ENCODE results near the gene KATNAL2.
"Not testable (repeated sequence)": the region's sequence is repeated elsewhere in the genome, so short reads cannot be mapped to it uniquely, and the experiment has no call there.

KATNAL2 gene

DNA sequence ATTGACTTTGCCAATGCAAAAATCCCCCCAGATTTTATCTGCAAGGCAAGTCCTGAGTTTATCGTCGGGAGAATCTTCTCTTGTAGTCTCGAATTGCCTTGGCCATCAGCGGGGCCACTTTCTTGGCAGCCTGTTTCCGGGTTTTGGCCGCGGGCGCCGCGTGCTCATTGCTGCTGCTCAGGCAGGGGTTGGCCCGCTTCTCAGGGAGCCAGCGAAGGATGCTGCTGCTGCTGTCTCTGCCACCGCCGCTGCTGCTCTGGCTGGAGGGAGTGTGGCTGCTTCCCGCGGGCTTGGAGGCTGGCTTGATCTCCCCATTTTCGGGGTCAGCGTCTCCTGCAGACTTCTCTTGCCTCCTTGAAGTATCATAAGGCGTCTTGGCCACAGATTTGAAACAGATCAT is 115.5 kb downstream of the KATNAL2 start:
- DNase-seq (ENCODE audit: low read depth in 2 of 2), result no peak

DNA sequence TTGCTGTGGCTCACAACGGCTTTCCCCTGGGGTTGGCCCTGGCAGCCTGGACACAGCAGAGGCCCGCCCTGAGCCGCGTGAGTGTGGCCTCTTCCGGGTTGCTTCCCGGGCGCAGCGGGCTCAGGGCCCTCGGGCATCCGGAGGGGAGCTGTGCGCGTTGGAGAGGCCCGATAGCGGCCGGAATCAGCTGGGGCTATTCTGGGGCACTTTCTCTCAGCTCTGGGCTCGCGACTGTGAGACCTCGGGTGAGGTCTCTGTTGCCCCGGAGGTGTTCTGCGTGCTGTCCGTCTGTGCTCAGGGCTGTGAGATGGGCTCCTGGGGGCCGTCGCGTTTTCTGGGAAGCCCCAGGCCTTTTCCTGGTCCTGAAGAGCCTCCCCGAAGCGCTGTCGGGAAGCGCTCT is 117.2 kb downstream of the KATNAL2 start:
- not testable (repeated sequence) for DNase-seq (ENCODE audit: low read depth in 2 of 2)

DNA sequence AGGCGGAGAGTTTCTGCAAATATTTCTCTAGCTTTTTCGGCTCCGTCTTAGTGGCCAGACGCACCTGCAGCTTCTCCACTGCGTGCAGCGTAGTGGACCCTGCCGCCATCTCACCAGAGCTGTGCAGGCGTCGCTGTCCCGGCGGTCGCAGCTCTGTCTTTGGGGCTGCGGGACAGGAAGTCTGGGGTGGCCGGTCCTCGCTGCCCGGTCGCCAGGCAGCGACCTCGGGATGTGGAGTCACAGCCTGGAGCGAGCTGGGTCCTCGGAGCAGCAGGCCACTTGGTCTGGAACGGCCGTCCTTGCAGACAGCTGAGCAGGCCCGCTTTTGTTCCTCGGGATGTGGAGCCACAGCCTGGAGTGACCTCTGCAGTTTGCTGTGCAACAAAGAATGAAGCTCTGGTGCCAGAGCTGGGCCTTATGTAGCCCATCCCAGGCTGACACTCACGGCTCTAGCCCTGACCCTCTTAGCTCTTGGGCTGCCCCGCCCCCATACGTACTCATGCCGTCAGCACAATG is 117.8 kb downstream of the KATNAL2 start, which contains the start of gene ELOA2:
ELOA2 (minus strand) TSS at position 466 of the 516 bp plus-strand sequence; CDS start at position 109, 357 bp downstream.
- DNase-seq (ENCODE audit: low read depth in 2 of 2), result no peak

DNA sequence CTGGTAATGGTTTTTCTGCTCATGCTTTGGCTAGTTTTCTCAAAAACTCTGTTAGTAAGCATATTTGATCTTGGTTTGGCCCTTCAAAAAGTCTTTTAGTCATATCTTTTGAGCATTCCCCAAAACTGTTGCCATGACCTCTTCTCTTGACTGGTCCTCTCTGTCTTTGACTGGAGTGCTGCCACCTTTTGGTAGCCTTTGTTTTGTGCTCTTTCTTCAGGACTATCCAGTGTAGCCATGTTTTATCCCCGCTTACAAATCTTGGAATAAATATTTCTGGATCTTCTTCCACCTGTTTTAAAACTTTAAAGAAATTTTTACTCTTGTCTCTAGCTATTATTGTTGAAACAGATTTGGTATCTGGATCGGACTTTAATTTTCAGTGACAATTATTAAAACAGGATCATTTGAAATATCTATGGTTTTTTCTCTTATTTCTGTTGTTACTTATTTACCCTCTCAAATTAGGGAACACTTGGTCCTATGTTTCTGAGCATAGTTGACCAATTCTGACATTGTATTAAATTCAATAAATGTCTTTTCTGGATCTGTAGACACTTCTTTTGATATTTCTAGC is 119.0 kb downstream of the KATNAL2 start:
- DNase-seq (ENCODE audit: low read depth in 2 of 2), result no peak

DNA sequence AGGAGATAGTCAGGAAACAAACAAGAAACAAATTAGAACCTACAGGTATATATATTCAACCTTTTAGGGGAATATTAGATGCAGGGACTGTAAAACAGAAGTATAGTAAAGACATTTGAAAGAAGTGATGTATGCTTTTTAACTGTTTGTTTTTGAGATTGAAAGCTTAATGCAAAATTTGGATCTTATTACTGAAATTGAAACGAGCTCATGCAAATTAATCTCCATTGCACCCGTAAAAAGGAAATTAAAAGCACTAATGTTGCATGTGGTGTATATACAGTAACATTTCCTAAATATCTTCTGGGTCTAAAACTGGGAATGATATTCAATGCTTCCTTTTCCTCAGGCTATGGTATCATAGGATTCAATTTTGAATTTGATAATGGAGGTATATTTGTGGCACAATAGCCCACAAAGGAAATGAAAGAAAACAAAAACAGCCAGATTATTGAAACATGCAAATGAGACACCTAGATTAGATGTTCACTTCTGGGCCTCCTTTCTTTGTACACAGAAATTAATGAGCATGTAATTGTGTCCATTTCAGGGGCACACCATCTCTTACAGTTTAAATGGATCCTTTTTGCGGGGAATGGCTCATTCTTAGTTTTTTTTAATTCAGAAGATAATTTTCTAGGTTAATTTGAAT is 119.7 kb downstream of the KATNAL2 start:
- DNase-seq (ENCODE audit: low read depth in 2 of 2), result no peak

DNA sequence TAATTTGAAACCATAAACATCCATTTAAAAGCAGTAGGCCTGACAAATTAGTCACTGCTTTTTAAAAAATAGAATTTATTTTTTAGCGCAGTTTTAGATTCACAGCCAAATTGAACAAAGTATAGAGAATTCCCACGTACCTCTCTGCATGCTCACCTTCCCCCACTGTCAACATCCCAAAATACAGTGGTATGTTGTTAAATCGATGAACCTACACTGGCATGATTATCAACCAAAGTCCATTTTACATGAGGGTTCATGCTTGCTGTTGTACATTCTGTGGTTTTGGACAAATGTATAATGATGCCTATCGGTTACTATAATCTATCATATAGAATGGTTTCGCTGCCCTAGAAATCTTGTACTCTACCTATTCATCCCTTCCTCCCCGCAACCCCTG is 123.6 kb downstream of the KATNAL2 start:
- DNase-seq (ENCODE audit: low read depth in 2 of 2), result no peak

DNA sequence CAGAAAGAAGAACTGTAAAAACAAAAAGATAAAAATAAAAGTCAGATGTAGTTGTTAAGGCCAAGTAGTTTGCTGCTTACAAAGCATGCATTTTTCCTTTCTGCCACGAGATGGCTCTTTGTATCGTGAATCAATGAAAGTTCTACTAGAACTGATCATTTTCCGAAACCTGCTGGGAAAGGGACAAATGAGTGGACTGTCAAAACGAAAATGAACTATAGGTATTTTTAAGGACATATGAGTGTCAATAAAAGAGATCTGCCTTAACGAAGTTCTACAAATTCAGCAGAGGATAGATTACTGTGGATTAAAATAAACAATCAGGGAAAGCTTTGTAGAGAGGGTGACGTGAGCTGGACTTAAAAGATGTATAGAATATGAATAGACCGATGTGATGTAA is 133.1 kb downstream of the KATNAL2 start:
- DNase-seq (ENCODE audit: low read depth in 2 of 2), result no peak

DNA sequence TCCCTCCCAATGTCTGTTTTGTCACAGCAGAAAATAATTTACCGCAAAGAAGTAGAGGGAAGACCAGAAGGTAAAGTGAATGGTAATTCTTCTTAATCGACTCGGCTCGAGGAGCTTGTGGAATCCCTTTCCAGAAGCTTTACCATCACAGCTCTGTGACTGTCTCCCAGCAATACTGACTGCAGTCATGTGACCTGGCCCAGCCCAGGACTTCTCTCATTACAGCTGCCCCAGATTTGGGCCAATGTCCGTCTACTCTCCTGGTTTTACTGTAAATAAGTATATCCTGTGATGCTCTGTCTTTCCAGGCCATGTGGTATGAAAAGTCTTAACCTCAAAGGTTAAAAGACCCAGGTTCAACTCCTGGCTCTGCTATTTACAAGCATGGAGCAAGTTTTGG is 137.0 kb downstream of the KATNAL2 start:
- DNase-seq (ENCODE audit: low read depth in 2 of 2), result no peak

DNA sequence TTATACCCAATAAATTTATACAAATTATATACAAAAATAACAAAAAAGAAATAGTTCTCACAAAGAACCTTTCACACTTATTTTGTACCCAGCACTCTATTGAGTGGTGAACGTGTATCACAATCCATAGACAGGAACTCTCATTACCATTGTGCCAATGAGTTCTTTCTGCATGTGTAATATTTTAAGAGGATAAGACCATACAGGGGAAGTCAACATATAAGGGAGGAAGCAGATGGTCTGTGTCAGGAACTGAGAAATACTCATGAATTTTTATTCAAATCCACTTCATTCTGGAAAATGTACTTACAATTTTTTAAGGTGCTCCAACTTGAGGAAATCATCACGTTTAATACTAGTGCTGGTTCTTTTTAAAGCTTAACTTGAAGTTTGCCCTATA is 145.1 kb downstream of the KATNAL2 start:
- DNase-seq (ENCODE audit: low read depth in 2 of 2), result no peak

DNA sequence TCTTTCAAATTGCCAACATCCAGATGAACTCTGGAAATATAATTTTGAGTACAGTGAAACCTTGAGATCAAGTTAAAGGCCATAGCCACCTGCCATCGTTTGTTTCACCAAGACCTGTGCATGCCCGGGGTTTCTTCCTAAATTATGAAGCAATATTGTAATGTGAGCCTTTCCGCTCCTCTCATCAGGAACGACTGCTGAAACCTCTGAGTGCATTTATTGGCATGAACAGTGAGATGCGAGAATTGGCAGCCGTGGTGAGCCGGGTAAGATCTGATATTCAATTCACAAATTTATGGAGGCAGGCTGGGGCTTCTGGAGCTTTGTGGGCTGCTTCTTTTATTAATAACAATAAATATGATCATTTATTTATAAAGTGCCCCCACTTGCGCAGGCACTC is 145.7 kb downstream of the KATNAL2 start:
- no peak for DNase-seq (ENCODE audit: low read depth in 2 of 2)

DNA sequence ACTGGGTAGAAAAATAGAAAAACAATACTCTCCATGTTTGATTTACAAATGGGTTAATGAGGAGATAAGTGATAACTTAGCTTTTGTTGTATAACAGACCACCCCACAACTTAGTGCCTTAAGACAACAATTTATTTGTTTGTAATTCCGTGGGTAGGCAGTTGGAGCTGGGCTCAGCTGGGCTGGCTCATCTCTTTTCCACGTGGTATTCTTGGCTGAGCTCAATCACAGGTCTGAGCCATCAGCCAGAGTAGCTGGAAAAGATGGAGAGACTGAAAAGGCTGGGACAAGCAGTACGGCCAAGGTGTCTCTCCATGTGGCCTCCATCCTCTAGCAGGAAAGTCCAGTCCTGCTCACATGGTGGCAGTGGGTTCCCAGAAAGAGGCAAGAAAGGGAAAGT is 150.2 kb downstream of the KATNAL2 start:
- DNase-seq (ENCODE audit: low read depth in 2 of 2), result no peak

DNA sequence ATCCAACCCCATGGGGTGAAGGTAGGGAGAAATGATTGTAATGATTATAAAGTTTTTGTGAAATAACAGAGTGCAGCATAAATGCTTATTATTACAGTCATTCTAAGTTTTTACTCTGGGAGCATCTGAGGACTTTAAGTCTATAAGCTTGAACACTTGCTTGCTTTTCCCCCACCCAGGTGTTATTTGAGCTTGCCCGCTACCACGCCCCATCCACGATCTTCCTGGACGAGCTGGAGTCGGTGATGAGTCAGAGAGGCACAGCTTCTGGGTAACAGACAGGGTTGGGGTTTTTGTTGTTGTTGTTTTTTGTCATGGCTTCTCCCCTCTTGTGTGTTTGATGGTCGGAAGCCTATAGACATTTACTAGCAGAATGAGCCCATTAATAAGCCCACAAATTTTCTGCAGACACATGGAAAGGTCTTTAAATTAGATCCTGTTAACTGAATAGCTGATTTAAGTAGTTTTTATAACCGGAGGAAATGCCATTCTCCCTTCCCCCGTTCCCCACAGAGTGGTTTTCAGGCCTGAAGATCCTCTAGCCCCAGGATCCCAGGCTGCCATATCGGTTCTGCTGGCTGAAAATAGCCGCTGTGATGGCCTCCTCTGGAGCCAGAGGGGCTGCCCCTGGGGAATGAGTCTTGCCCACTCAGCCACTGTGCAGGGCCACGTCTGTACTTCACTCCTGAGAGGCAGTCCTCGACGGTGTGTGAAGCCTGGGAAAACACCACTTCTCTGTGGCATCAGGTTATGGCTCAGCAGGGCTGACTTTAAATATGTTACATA is 157.9 kb downstream of the KATNAL2 start:
- no peak for DNase-seq (ENCODE audit: low read depth in 2 of 2)

DNA sequence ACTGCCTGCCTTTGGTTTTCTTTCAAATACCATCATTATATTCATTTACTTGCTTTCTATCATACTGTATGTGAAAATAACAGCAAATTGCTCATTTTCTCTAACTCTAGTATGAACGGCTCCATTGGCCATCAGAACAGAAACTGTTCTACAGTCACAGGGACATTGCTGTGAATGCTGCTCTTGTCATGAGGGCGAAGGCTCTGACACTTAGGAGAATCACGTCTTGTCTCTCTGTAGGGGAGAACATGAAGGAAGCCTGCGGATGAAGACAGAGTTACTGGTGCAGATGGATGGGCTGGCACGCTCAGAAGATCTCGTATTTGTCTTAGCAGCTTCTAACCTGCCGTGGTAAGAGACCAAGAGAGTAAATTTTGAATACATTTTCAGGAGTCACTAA is 159.7 kb downstream of the KATNAL2 start:
- DNase-seq (ENCODE audit: low read depth in 2 of 2), result no peak

DNA sequence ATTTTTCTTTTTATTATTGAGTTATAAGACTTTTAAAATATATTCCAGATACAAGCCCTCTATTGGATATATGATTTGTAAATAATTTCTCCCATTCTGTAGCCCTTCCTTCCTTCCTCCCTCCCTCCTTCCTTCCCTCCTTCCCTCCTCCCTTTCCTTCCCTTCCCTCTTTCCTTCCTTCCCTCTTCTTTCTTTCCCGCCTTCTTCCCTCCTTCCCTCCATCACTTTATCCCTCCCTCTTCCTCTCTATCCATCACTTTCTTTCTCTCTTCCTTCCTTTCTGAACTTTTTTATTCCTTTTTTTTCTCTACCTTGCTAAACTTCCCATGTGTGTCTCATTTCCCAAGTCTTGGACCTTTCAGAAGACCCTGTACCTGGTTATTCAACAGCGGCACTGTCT is 163.5 kb downstream of the KATNAL2 start:
- no peak for DNase-seq (ENCODE audit: low read depth in 2 of 2)

DNA sequence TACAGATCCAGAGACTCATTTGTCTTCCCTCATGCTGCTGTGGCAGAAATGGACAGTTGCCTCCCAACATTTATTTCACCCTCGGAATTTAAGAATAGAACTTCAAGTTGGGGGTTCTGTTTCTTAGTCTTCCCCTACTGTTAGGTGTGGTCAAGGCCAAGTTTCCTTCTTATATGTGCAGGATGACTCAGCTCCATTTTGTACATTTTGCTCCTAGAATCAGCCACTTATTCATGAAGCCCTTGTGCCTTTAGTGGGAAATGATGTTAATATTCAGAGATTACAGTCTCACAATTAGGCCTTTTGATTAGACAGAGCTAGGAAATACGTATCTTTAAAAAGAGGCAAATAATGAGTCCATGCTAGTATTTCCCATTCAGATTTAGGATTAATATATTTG is 164.2 kb downstream of the KATNAL2 start:
- no peak for DNase-seq (ENCODE audit: low read depth in 2 of 2)

DNA sequence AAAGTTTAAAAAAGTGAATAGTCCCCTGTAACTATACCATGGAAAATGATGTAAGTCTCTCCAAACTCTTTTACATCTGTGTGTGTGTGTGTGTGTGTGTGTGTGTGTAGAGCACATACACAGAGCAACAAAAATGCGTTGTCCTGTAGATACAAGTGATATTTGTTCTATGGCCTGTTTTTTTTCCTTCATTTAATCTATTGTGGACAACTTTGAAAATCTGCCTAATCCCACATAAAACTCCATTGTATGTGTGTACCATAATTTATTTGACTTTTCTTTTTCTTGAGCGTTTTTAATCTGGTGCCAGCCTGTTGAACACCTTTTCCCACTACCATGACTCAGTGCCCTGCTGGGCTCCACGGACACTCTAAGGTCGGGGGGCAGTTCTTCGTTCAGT is 170.3 kb downstream of the KATNAL2 start:
- no peak for DNase-seq (ENCODE audit: low read depth in 2 of 2)

DNA sequence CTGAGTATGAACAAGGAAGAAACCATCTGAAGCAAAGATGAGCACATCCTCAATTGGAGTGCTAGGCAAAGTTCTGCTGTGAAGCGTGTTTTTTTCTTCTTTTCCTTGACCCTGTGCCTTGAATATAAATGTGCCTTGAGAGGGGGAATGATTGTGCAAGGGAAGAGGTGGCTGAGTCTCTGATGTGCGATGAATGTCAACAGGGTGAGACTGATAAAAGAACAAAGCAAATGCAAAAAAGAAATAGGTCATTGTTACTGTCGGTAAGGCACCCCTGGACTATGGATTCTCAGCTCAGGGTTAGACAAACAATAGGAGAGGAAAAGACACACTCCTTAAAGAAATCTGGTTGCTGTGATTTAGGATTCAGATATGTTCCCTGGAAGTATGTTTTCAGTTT is 178.4 kb downstream of the KATNAL2 start:
- no peak for DNase-seq (ENCODE audit: low read depth in 2 of 2)

DNA sequence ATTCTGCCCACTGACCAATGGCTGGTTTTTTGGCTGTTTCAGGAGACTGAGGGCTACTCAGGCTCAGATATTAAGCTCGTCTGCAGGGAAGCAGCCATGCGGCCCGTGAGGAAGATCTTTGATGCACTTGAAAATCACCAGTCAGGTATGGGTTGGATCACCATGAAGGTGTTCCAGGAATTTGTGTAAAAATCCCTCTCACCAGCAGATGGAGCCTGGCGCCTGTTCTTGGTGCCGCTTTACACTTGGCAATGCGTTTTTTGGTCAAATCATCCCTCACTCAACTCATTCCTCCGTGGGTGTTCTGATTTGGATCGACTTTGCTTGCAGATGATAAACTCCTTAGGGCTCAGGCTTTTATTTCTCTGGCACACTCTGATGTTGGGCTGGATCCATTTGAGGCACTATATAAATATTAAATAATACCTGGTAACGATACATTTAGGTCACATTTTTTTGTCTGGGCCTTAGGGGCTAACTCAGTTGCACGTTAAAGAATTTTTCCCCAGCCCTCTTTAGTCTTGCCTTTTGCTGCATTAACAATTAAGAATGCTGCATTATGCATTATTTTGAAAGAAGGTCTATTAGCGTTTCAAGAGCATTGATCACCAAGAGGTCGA is 182.9 kb downstream of the KATNAL2 start:
- DNase-seq (ENCODE audit: low read depth in 2 of 2), result peak; percentile 19 to 26

DNA sequence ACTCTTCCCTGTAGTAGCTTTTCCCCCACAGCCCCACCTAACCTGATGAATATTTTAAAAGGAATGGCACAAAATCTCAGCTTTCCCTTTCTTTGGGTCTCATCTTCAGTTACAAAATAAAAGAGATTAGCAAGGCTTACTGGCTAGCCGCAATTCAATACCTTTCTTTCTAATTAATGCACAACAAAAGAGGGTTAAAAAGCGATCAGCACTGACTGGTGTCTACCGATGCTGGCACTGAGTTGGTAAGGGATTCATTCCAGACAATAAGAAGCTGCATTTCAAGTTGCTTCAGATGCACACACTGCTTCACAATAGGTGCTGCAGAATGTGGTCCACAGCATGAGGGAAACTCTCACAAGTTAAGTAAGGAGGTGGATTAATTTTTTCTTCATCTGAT is 191.0 kb downstream of the KATNAL2 start:
- DNase-seq (ENCODE audit: low read depth in 2 of 2), result no peak

DNA sequence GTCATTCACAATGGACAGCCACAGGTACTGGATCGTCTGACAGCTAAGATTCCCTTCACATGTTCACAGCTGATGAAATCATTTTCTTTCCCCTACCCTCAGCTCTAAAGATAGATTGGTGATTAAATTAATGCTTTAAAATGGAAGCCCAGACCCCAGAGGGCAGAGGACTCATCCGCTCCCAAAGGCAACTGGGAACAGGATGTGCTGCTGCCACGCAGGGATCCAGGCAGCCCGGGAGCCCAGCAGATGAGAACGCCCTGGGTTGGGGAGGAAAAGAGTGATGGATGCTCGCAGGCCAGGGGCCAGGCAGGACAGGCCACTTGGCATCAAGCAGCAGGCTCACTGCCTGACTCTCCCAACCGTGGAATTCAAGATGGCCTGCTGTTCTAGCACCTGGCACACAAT is 191.6 kb downstream of the KATNAL2 start:
- DNase-seq (ENCODE audit: low read depth in 2 of 2), result no peak

DNA sequence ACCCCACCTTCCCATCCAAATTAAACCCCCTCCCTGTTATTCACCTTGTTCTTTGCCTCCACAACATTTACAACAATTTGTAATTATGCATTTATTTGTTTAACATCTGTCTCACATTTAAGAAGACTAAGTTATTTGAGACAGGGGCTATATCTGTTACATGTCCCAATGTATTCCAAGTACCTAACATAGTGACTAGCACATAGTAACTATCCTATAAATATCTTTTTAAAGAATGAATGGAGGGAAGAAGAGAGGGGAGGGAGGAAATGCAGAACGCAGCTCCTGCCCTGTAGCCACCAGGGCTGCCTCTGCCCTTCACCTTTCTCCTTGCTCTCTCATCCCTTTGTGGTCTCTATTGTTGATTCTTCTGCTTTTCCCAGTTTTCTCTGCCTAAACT is 192.3 kb downstream of the KATNAL2 start:
- no peak for DNase-seq (ENCODE audit: low read depth in 2 of 2)

DNA sequence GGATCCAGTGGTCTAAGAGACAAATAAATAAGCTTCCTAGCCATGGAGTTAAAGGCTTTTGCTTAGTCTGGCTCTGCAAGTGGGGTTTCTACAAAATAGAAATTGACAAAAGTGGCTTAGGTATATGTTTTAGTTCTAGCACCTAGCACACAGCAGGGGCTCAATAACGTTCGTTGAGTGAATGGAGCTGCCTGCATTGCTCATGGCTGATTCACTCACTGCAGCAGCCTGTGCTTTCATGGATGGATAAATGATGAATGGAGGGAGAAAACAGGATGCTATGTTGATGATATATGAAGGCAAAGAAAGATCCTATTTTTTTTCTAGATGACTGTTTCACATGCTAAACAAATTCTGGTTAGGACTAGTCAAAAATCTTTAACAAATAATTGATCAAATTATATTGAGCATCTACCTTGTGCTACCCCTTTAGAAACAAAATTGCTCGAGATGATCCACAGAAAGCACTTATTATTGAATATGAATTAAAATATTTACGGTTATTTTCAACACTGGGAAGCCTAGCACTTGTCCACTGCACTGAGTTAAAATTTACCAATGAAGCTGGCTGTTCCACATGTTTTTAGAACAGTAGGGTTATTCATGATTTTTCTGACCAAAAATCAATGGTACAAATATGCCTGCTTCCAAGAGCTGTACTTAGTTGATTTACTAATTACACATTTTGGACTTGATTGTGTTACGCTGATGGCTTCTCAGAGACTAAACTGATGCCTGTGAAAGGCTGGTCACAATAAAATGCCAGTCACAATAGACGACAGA is 193.3 kb downstream of the KATNAL2 start:
- no peak for DNase-seq (ENCODE audit: low read depth in 2 of 2)
